ENCODE data around the gene PCDH9.

The PCDH9 gene

DNA sequence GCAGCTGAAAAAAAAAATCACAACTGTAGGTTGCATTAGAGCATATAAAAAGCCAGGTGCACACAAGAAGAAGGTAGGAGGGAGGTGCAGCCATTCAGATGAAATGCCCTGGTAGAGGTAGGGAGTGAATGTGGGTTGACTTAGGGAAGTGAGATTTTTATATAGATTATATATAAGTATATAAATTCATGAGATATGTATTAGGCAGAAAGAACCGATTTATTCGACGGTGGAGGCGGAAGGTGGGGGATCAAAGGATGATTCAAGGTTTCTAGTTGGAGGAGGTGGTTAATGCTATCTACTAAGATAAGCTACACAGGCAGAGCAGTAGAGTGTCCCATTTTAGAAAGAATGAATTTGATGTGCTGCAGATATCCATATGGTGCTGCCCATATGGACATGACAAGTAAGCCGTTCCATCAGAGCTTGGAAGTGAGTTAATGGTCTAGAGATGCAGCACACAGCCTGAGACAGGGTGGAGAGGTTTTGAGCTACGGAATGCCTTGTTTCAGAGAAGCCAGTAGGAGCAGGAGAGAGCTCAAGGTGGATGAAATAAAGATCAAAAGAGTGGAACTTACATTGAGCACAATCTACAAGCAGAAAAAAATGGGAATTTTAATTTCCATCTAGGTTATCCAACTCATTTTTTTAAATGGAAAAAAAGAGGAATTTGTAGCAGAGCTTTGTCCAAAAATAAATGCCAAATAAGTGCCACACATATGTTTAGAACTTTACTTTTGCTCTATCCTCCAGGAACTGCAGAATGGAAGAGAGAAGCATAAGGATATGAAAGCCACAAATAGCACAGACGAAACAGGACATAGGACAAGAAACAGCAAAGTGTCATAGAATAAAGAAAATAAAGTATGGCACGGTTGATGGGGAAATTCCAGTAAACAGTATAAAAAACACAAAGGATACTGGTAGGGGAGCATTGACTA, 177.3 kb downstream of the PCDH9 start:
- no peak overlapping the region for H2BK15ac ChIP-seq (ENCODE audit: low read length)
- no peak overlapping the region for H3K4ac ChIP-seq (ENCODE audit: low read length)
- H3K9ac ChIP-seq (ENCODE audit: low read depth, low read length, poor library complexity) = no peak overlapping the region
- no peak overlapping the region for H3K4me3 ChIP-seq (ENCODE audit: low read length in 2 of 2)
- peaks cover 3 to 5% of the 10 kb centered on the region in 2 donors for H3K4me1 ChIP-seq (ENCODE audit: control insufficient read depth in 2 of 2, insufficient read depth in 1 of 2, low read depth in 1 of 2, low read length in 2 of 2)
- no peak overlapping the region for H2BK120ac ChIP-seq (ENCODE audit: low read depth, low read length)
- H2BK12ac ChIP-seq (ENCODE audit: low read length) = no peak overlapping the region
- no peak overlapping the region for H2BK5ac ChIP-seq (ENCODE audit: low read length)
- no peaks in the 10 kb centered on the region for H3K79me1 ChIP-seq (ENCODE audit: low read depth, low read length)
- no peak overlapping the region for H4K8ac ChIP-seq (ENCODE audit: low read depth, low read length)
- no peak for DNase-seq (ENCODE audit: low spot score)
- 100% methylated on average over 4 of the region's 8 CpGs; no CpG with 5 or more reads in 1 of the 2 donors for WGBS, 2 donors (ENCODE audit: extremely low coverage in 2 of 2, insufficient read length in 2 of 2, insufficient replicate concordance in 1 of 2)
- H3K27me3 ChIP-seq (ENCODE audit: control insufficient read depth in 3 of 3, insufficient read depth in 3 of 3, low read depth in 1 of 3, low read length in 3 of 3) = no peaks in the 10 kb centered on the region
- no peak overlapping the region for H4K91ac ChIP-seq (ENCODE audit: low read depth, low read length, poor library complexity)
- no peaks in the 10 kb centered on the region for H3K9me3 ChIP-seq (replicated peaks in 1 of 2; ENCODE audit: control insufficient read depth in 2 of 2, insufficient read depth in 1 of 2, low read depth in 1 of 2, low read length in 2 of 2)
- no peak overlapping the region for H3K18ac ChIP-seq (ENCODE audit: low read length)
- H3K14ac ChIP-seq (ENCODE audit: low read length) = no peak overlapping the region
- no peak overlapping the region for H2AFZ ChIP-seq (ENCODE audit: low read length)
- no peaks in the 10 kb centered on the region for H3K36me3 ChIP-seq (replicated peaks in 1 of 2; ENCODE audit: control insufficient read depth in 2 of 2, insufficient read depth in 2 of 2, low read length in 2 of 2)
- H2AK5ac ChIP-seq (ENCODE audit: low read depth, low read length) = no peak overlapping the region
- no peak overlapping the region for H3K27ac ChIP-seq (replicated peaks; ENCODE audit: low read length)
- H3K23ac ChIP-seq (ENCODE audit: low read depth, low read length, poor library complexity) = no peak overlapping the region
- H3K4me2 ChIP-seq (ENCODE audit: insufficient read depth, low read length, poor library complexity, severe bottlenecking) = no peak overlapping the region

DNA sequence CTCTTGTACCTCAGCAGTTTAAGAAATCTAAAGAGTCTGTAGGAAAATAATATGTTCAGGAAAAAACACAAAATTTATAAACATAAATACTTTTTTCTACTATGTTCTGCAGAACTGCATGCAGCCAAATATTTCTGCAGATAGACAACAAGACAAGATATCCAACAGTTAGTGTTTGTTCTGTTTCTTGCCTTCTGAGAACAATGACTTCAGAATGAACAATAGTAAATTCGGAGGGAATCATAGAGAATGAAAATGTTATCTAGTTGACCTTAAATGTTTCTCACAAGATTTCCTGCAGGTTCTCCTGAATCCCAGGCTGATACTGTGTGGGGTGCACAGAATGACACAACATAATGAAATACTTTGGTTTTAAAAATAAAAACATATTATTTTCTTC, 180.4 kb downstream of the PCDH9 start:
- H3K4me2 ChIP-seq (ENCODE audit: insufficient read depth, low read length, poor library complexity, severe bottlenecking) = no peak overlapping the region
- H3K27ac ChIP-seq (replicated peaks; ENCODE audit: low read length) = no peak overlapping the region
- no peaks in the 10 kb centered on the region for H3K36me3 ChIP-seq (replicated peaks in 1 of 2; ENCODE audit: control insufficient read depth in 2 of 2, insufficient read depth in 2 of 2, low read length in 2 of 2)
- no peak overlapping the region for H3K23ac ChIP-seq (ENCODE audit: low read depth, low read length, poor library complexity)
- no peak overlapping the region for H2BK5ac ChIP-seq (ENCODE audit: low read length)
- no peak overlapping the region for H2BK15ac ChIP-seq (ENCODE audit: low read length)
- H3K4me1 ChIP-seq (ENCODE audit: control insufficient read depth in 2 of 2, insufficient read depth in 1 of 2, low read depth in 1 of 2, low read length in 2 of 2) = peaks cover 3 to 5% of the 10 kb centered on the region in 2 donors
- H3K14ac ChIP-seq (ENCODE audit: low read length) = no peak overlapping the region
- no peak overlapping the region for H4K91ac ChIP-seq (ENCODE audit: low read depth, low read length, poor library complexity)
- no peak overlapping the region for H3K9ac ChIP-seq (ENCODE audit: low read depth, low read length, poor library complexity)
- no peak overlapping the region for H4K8ac ChIP-seq (ENCODE audit: low read depth, low read length)
- H2BK120ac ChIP-seq (ENCODE audit: low read depth, low read length) = no peak overlapping the region
- no peak overlapping the region for H3K4me3 ChIP-seq (ENCODE audit: low read length in 2 of 2)
- DNase-seq (ENCODE audit: low spot score) = no peak
- no CpG with 5 or more reads among the region's 1 CpG for WGBS, 2 donors (ENCODE audit: extremely low coverage in 2 of 2, insufficient read length in 2 of 2, insufficient replicate concordance in 1 of 2)
- H2BK12ac ChIP-seq (ENCODE audit: low read length) = no peak overlapping the region
- H3K79me1 ChIP-seq (ENCODE audit: low read depth, low read length) = no peaks in the 10 kb centered on the region
- no peaks in the 10 kb centered on the region for H3K9me3 ChIP-seq (replicated peaks in 1 of 2; ENCODE audit: control insufficient read depth in 2 of 2, insufficient read depth in 1 of 2, low read depth in 1 of 2, low read length in 2 of 2)
- no peaks in the 10 kb centered on the region for H3K27me3 ChIP-seq (ENCODE audit: control insufficient read depth in 3 of 3, insufficient read depth in 3 of 3, low read depth in 1 of 3, low read length in 3 of 3)
- H3K18ac ChIP-seq (ENCODE audit: low read length) = no peak overlapping the region
- no peak overlapping the region for H2AFZ ChIP-seq (ENCODE audit: low read length)
- H2AK5ac ChIP-seq (ENCODE audit: low read depth, low read length) = no peak overlapping the region
- no peak overlapping the region for H3K4ac ChIP-seq (ENCODE audit: low read length)

DNA sequence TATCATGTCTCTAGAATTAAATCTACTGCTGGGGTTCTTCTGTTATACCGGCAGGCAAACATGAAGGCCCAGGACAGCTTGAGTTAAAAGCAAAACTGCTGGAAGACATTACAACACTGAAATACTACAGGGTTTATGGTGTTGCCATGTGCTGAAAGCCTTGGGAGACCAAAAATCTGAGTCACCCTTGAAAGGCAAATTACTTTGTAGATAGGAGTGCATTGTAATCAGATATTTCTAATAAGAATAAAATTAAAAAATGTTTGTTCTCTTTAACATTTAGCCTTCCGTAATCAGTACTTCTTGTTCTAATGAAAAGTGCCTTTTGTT, 181.3 kb downstream of the PCDH9 start:
- H4K8ac ChIP-seq (ENCODE audit: low read depth, low read length) = no peak overlapping the region
- no peak overlapping the region for H2BK5ac ChIP-seq (ENCODE audit: low read length)
- no peak overlapping the region for H3K27ac ChIP-seq (replicated peaks; ENCODE audit: low read length)
- peak overlapping the region; percentile 79 for H2AFZ ChIP-seq (ENCODE audit: low read length)
- no peak overlapping the region for H2BK12ac ChIP-seq (ENCODE audit: low read length)
- H2AK5ac ChIP-seq (ENCODE audit: low read depth, low read length) = no peak overlapping the region
- H3K4me2 ChIP-seq (ENCODE audit: insufficient read depth, low read length, poor library complexity, severe bottlenecking) = no peak overlapping the region
- no peaks in the 10 kb centered on the region for H3K36me3 ChIP-seq (replicated peaks in 1 of 2; ENCODE audit: control insufficient read depth in 2 of 2, insufficient read depth in 2 of 2, low read length in 2 of 2)
- H3K4me1 ChIP-seq (ENCODE audit: control insufficient read depth in 2 of 2, insufficient read depth in 1 of 2, low read depth in 1 of 2, low read length in 2 of 2) = peaks cover 3 to 5% of the 10 kb centered on the region in 2 donors
- no peak overlapping the region for H2BK120ac ChIP-seq (ENCODE audit: low read depth, low read length)
- no CpG with 5 or more reads among the region's 2 CpGs for WGBS, 2 donors (ENCODE audit: extremely low coverage in 2 of 2, insufficient read length in 2 of 2, insufficient replicate concordance in 1 of 2)
- H3K79me1 ChIP-seq (ENCODE audit: low read depth, low read length) = no peaks in the 10 kb centered on the region
- no peak overlapping the region for H3K23ac ChIP-seq (ENCODE audit: low read depth, low read length, poor library complexity)
- no peak overlapping the region for H3K4me3 ChIP-seq (ENCODE audit: low read length in 2 of 2)
- no peak overlapping the region for H3K14ac ChIP-seq (ENCODE audit: low read length)
- no peak overlapping the region for H3K9ac ChIP-seq (ENCODE audit: low read depth, low read length, poor library complexity)
- no peaks in the 10 kb centered on the region for H3K27me3 ChIP-seq (ENCODE audit: control insufficient read depth in 3 of 3, insufficient read depth in 3 of 3, low read depth in 1 of 3, low read length in 3 of 3)
- no peak overlapping the region for H2BK15ac ChIP-seq (ENCODE audit: low read length)
- no peak for DNase-seq (ENCODE audit: low spot score)
- H3K9me3 ChIP-seq (replicated peaks in 1 of 2; ENCODE audit: control insufficient read depth in 2 of 2, insufficient read depth in 1 of 2, low read depth in 1 of 2, low read length in 2 of 2) = no peaks in the 10 kb centered on the region
- H3K18ac ChIP-seq (ENCODE audit: low read length) = no peak overlapping the region
- H3K4ac ChIP-seq (ENCODE audit: low read length) = no peak overlapping the region
- no peak overlapping the region for H4K91ac ChIP-seq (ENCODE audit: low read depth, low read length, poor library complexity)

GRCh38 chr13:67048084-67048820, 181.9 kb downstream of the PCDH9 start:
- Histone ChIP-seq H3K4me1 (ENCODE audit: control insufficient read depth in 2 of 2, insufficient read depth in 1 of 2, low read depth in 1 of 2, low read length in 2 of 2) (peaks cover 3 to 5% of the 10 kb centered on the region in 2 donors), H3K4me2 (ENCODE audit: insufficient read depth, low read length, poor library complexity, severe bottlenecking) (no peak overlapping the region), H3K23ac (ENCODE audit: low read depth, low read length, poor library complexity) (no peak overlapping the region), H3K36me3 (replicated peaks in 1 of 2; ENCODE audit: control insufficient read depth in 2 of 2, insufficient read depth in 2 of 2, low read length in 2 of 2) (no peaks in the 10 kb centered on the region), H4K8ac (ENCODE audit: low read depth, low read length) (no peak overlapping the region), H3K9ac (ENCODE audit: low read depth, low read length, poor library complexity) (no peak overlapping the region), H2BK12ac (ENCODE audit: low read length) (no peak overlapping the region), H2BK15ac (ENCODE audit: low read length) (no peak overlapping the region), H2AFZ (ENCODE audit: low read length) (peak overlapping the region; percentile 79), H3K9me3 (replicated peaks in 1 of 2; ENCODE audit: control insufficient read depth in 2 of 2, insufficient read depth in 1 of 2, low read depth in 1 of 2, low read length in 2 of 2) (no peaks in the 10 kb centered on the region), H3K18ac (ENCODE audit: low read length) (no peak overlapping the region), H2BK120ac (ENCODE audit: low read depth, low read length) (no peak overlapping the region), H2AK5ac (ENCODE audit: low read depth, low read length) (no peak overlapping the region), H4K91ac (ENCODE audit: low read depth, low read length, poor library complexity) (no peak overlapping the region), H3K27ac (replicated peaks; ENCODE audit: low read length) (no peak overlapping the region), H3K4me3 (ENCODE audit: low read length in 2 of 2) (no peak overlapping the region), H3K4ac (ENCODE audit: low read length) (no peak overlapping the region), H2BK5ac (ENCODE audit: low read length) (no peak overlapping the region), H3K79me1 (ENCODE audit: low read depth, low read length) (no peaks in the 10 kb centered on the region), H3K14ac (ENCODE audit: low read length) (no peak overlapping the region), H3K27me3 (ENCODE audit: control insufficient read depth in 3 of 3, insufficient read depth in 3 of 3, low read depth in 1 of 3, low read length in 3 of 3) (no peaks in the 10 kb centered on the region)
- no peak for DNase-seq (ENCODE audit: low spot score)
- WGBS, 2 donors (ENCODE audit: extremely low coverage in 2 of 2, insufficient read length in 2 of 2, insufficient replicate concordance in 1 of 2) = no CpG with 5 or more reads among the region's 4 CpGs

All from neuronal stem cell (in vitro differentiated cells).